Activated CD4-positive, CD25-positive, alpha-beta regulatory T cell treated with anti-CD3 and anti-CD28 coated beads, Interleukin-2, amount 50 U/mL, for 16 hours (primary cell): ENCODE measurements around the gene TBX2.
"Not testable (repeated sequence)": the region's sequence is repeated elsewhere in the genome, so short reads cannot be mapped to it uniquely, and the experiment has no call there.

ENCODE experiments used
- DNase-seq: peaks from one replicate; pipeline ENCODE4 v3.0.0-alpha.2; 2020; ENCODE audit warnings: low read depth, low spot score

The TBX2 gene

DNA sequence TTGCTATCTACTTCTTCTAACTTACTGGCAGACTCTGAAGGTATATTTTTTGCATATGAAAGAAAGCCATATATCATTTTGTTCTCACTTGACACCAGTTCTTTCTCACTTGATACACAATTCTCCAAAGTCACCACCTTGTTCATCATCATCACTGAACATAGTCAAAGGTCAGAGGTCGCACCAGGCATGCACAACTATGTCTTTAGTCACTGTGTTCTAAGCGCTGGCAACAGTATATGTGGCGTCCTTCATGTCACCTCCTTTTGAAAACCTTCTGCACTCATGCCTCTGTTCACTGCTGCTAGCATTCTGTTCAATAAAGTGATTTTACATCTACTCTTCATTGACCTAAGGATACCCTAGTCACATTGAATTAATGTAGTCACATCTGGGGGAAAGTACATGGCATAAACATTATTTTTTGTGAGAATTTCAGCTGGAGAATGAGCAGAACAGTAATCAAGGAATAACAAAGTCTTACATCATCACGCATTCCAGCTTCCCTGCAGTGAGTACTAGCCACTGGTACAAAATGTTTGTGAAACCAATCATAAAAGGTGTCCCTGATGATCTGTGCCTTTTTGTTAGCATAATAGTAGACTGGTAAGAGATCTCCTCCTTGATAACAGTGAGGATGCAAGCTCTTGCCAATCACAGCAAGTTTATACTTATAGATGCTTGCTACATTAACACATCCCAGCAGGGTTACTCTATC lies 32.1 kb downstream of the TBX2 start:
- DNase-seq: no peak

- no peak for DNase-seq
Measured at GRCh38 chr17:61436273-61436672, 36.6 kb downstream of the TBX2 start.

GRCh38 chr17:61436995-61437704 lies 37.5 kb downstream of the TBX2 start:
- no peak for DNase-seq

- DNase-seq: no peak
Measured at GRCh38 chr17:61440697-61441096, 41.1 kb downstream of the TBX2 start.

DNA sequence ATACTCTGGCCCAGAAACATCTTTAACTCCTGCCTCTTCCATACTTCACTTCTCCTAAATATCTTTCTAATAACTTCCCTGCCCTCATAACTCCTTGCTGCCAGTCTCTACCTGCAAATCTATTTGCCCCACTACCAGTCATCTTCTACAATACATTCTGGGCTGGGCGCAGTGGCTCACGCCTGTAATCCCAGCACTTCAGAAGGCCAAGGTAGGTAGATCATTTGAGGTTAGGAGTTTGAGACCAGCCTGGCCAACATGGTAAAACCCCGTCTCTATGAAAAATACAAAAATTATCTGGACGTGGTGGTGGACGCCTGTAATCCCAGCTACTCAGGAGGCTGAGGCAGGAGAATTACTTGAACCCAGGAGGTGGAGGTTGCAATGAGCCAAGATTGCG lies 41.9 kb downstream of the TBX2 start:
- DNase-seq: not testable (repeated sequence)

DNA sequence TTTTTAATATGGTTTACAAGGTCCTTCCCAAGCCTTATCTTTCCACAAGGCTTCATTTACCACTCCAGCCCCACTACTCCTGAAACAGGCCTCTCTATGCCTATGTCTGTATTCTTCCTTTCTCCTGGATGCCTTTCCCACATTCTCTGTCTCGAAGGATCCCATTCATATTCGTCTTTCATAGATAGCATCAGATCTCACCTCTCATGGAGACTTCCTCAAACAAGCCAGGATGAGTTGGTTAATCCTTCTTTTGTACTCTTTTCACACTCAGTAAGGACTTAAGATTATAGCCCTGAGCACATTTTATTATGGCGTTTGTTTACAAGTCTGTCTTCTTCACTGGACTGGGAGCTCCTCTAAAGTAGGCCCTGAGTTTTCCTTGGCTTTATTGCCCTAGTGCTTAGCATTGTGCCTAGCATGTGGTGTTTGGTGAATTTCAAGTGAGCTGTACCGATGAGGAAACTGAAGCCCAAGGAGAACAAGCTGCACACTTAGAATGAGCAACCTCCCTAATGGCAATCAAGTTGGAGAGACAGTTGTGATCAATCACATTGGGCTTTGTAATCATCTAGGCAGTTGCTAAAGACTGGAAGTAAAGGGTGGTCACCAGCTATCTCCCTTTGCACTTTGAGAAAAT lies 42.6 kb downstream of the TBX2 start:
- DNase-seq: no peak

GRCh38 chr17:61442878-61443474 lies 43.3 kb downstream of the TBX2 start:
- DNase-seq: no peak

DNA sequence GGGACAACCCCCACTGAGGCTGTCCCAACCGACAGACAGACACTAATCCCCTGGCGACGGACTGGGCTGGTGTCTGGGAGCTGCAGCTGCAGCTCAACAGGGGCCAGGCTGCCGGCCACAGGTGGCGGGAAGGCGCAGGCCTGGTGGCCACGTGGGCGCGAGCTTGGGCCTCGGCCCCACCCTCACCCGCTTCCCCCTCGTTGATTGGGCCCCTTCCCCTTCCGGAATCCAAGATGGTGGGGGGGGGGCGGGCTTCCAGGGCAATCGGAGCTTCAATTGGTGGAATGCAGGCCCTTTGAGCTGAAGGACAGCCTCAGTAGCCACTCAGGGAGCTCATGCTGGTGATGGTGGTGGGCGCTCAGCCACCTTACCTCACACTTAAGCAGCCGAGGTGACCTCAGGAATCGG lies 43.8 kb downstream of the TBX2 start:
- DNase-seq: no peak

- no peak for DNase-seq
Measured at GRCh38 chr17:61444075-61444474, 44.4 kb downstream of the TBX2 start.

DNA sequence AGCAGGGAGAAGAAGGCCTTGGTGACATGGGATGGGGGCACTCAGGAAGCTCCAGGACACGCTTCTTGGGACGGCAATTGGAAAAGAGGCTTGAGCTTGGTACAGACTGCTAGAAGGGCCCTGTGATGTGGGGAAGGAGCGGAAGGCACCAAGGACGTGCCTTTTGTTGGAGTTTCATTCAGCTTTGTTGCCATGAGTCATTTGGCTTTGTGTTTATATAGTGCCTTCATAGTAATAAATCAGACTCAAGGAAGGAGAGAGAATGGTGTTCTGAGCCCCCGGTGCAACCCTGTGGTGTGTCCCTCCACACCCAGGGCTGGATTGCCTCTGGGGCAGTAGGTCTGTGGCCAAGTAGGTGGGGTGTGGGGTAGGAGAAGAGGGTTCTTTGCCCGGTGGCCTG lies 45.2 kb downstream of the TBX2 start:
- DNase-seq: no peak

GRCh38 chr17:61447358-61447757 lies 47.7 kb downstream of the TBX2 start:
- no peak for DNase-seq

DNA sequence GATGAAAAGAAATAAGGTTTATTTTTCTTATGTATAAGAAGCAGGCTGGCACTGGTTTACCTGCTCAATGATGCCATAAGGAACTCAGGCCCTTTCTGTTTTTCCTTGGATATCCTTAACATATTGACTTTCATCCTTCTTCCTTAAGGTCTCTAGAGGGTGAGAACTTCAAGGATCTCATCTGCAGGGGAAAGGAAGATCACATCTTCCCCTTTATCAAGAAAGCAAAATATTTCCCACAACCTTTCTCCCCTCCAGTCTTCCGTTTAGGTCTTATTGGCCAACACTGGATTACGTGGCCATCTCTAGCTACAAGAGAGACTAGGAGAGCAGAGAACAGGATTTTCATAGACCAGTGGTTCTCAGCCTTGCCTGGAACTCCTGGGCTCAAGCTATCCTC lies 48.4 kb downstream of the TBX2 start:
- no peak for DNase-seq

GRCh38 chr17:61449140-61449539 lies 49.5 kb downstream of the TBX2 start:
- not testable (repeated sequence) for DNase-seq

GRCh38 chr17:61449707-61450640 lies 50.3 kb downstream of the TBX2 start:
- no peak for DNase-seq

GRCh38 chr17:61450641-61451537 lies 51.2 kb downstream of the TBX2 start:
- DNase-seq: no peak

- DNase-seq: no peak
Measured at GRCh38 chr17:61451538-61452300, 52.1 kb downstream of the TBX2 start.

DNA sequence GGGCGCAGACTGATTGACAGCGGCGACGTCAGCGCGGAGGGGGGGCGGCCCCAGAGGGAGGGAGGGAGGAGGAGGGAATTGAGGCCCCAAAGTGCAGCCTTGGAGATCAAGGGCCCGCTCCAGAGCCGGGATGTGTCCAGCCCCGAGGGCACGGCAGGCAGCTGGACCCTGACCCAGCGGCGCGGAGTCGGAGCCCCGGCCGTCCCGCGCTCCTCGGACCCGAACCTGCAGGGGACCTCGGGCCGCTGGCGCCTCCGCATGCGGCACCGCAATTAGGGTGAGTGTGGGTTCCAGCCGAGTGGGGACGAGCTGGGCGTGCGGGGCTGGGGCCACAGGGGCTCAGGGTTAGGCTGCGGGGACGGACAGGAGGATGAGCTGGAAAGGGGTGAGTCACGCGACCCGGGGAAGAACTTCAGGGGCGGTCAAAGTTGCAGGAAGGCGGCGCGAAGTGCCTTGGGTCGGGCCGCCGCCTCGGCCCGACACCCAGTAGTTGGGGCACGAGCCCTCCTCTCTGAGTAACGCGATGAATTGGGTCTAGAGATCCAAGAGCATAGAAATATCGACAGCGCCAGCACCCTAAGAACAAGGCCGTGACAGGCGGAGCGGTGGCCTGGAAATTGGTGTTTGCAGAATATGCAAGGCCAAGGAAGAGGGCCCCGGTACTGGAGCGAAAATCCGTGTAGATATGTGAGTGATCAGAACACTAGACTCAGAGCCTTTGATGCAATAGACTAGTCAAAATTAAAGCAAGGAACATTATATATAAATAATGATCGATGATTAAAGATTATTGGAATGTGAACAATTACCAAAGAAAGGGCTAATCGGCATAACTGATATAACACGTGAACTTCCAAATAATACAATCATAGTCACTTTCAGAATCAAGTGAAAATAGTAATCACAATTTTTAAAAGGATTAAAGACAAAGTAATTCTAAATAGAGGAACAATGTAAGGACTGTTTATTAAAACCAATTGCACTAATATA lies 53.0 kb downstream of the TBX2 start, which contains the start of gene TBX4:
TSS of gene TBX4 (plus strand) at position 122 of the 990 bp plus-strand sequence. CDS start 4,069 bp downstream, outside the sequence.
- DNase-seq: no peak
